GM18498 (cell line): Measurements from ENCODE around the gene PITPNC1.
"Not testable (repeated sequence)": the region's sequence is repeated elsewhere in the genome, so short reads cannot be mapped to it uniquely, and the experiment has no call there.

Experiments
- ATAC-seq: cut with Tn5 transposase; IDR thresholded peaks from one replicate; pipeline ENCODE4 v1.9.1; 2021; ENCODE audit warnings: mild to moderate bottlenecking, moderate library complexity; ENCODE audit not compliant: unreplicated experiment

The PITPNC1 gene

GRCh38 chr17:67606896-67607604 lies 230.0 kb downstream of the PITPNC1 start:
- ATAC-seq = no peak

- no peak for ATAC-seq
Measured at GRCh38 chr17:67610061-67610460, 233.0 kb downstream of the PITPNC1 start.

- no peak for ATAC-seq
Measured at GRCh38 chr17:67613961-67614360, 236.9 kb downstream of the PITPNC1 start.

- no peak for ATAC-seq
Measured at GRCh38 chr17:67615011-67615561, 238.0 kb downstream of the PITPNC1 start.

GRCh38 chr17:67615736-67616135 lies 238.7 kb downstream of the PITPNC1 start:
- ATAC-seq = no peak

- no peak for ATAC-seq
Measured at GRCh38 chr17:67617304-67617899, 240.3 kb downstream of the PITPNC1 start.

GRCh38 chr17:67619555-67619954 lies 242.5 kb downstream of the PITPNC1 start:
- ATAC-seq = no peak

- no peak for ATAC-seq
Measured at GRCh38 chr17:67620088-67620487, 243.0 kb downstream of the PITPNC1 start.

GRCh38 chr17:67620636-67621035 lies 243.6 kb downstream of the PITPNC1 start:
- no peak for ATAC-seq

- no peak for ATAC-seq
Measured at GRCh38 chr17:67623767-67624166, 246.7 kb downstream of the PITPNC1 start.

GRCh38 chr17:67624886-67625656 lies 248.0 kb downstream of the PITPNC1 start:
- no peak for ATAC-seq

GRCh38 chr17:67625971-67626370 lies 248.9 kb downstream of the PITPNC1 start:
- no peak for ATAC-seq

- ATAC-seq = no peak
Measured at GRCh38 chr17:67628580-67629013, 251.5 kb downstream of the PITPNC1 start.

GRCh38 chr17:67629971-67630320 lies 252.9 kb downstream of the PITPNC1 start:
- ATAC-seq = no peak

GRCh38 chr17:67630836-67631235 lies 253.8 kb downstream of the PITPNC1 start:
- ATAC-seq = not testable (repeated sequence)

GRCh38 chr17:67632141-67632540 lies 255.1 kb downstream of the PITPNC1 start:
- ATAC-seq = no peak

- ATAC-seq = no peak
Measured at GRCh38 chr17:67633751-67634211, 256.7 kb downstream of the PITPNC1 start.

- no peak for ATAC-seq
Measured at GRCh38 chr17:67635681-67636080, 258.6 kb downstream of the PITPNC1 start.

GRCh38 chr17:67636312-67636711 lies 259.2 kb downstream of the PITPNC1 start:
- no peak for ATAC-seq

- no peak for ATAC-seq
Measured at GRCh38 chr17:67636834-67637520, 259.9 kb downstream of the PITPNC1 start.
